PFSK-1 (cell line): ENCODE data around the gene FANK1.

Experiments
- POLR2AphosphoS5 ChIP-seq: IDR thresholded peaks from 2 replicates; pipeline ENCODE4 v1.6.1; 2012; ENCODE audit warnings: low read depth, mild to moderate bottlenecking, control low read depth, low read length, moderate library complexity
- SIN3A ChIP-seq: IDR thresholded peaks from 2 replicates; pipeline ENCODE4 v1.6.1; 2012; ENCODE audit warnings: mild to moderate bottlenecking, low read length, moderate library complexity, borderline replicate concordance; ENCODE audit not compliant: insufficient read depth
- TAF1 ChIP-seq: IDR thresholded peaks from 2 replicates; pipeline ENCODE4 v1.6.1; 2012; ENCODE audit warnings: low read length, control low read depth, borderline replicate concordance; ENCODE audit not compliant: insufficient read depth
- TF ChIP-seq, protein P1 (sequence below), 2 experiments: IDR thresholded peaks; 2 replicates each; pipeline versions ENCODE4 v1.6.1 to v1.8.0; 2011 to 2012; ENCODE audit warnings: low read depth in 2 of 2, low read length in 2 of 2, control low read depth in 1 of 2, inconsistent platforms in 1 of 2, mild to moderate bottlenecking in 1 of 2, moderate library complexity in 1 of 2; ENCODE audit not compliant: insufficient read depth in 1 of 2

DNA sequence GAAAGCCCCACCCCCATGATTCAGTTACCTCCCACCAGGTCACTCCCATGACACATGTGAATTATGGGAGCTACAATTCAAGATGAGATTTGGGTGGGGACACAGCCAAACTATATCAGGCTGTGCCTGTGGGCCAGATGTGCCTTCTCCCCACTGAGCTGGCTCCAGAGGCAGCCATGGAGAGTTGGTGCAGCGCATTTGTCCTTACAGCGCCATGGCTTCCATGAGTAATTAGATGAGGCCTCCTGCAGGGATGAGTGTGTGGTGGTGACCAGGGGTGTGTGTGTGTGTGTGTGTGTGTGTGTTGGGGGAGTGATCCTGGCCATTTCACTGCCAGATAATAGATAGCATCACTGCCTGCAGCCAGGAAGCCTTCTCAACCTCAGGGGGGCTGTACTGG is 94.6 kb downstream of the FANK1 start:
- no peak for TF ChIP-seq POLR2AphosphoS5
- no peak for TF ChIP-seq TAF1
- TF ChIP-seq SIN3A = no peak
- TF ChIP-seq, protein P1, sequence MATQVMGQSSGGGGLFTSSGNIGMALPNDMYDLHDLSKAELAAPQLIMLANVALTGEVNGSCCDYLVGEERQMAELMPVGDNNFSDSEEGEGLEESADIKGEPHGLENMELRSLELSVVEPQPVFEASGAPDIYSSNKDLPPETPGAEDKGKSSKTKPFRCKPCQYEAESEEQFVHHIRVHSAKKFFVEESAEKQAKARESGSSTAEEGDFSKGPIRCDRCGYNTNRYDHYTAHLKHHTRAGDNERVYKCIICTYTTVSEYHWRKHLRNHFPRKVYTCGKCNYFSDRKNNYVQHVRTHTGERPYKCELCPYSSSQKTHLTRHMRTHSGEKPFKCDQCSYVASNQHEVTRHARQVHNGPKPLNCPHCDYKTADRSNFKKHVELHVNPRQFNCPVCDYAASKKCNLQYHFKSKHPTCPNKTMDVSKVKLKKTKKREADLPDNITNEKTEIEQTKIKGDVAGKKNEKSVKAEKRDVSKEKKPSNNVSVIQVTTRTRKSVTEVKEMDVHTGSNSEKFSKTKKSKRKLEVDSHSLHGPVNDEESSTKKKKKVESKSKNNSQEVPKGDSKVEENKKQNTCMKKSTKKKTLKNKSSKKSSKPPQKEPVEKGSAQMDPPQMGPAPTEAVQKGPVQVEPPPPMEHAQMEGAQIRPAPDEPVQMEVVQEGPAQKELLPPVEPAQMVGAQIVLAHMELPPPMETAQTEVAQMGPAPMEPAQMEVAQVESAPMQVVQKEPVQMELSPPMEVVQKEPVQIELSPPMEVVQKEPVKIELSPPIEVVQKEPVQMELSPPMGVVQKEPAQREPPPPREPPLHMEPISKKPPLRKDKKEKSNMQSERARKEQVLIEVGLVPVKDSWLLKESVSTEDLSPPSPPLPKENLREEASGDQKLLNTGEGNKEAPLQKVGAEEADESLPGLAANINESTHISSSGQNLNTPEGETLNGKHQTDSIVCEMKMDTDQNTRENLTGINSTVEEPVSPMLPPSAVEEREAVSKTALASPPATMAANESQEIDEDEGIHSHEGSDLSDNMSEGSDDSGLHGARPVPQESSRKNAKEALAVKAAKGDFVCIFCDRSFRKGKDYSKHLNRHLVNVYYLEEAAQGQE (IDR thresholded peaks at IDR 0.05; ENCODE audit: insufficient read depth in 1 of 2, low read depth in 2 of 2, low read length in 2 of 2) = no peak
